ENCODE measurements around the gene HOXC5.
"Not testable (repeated sequence)": the region's sequence is repeated elsewhere in the genome, so short reads cannot be mapped to it uniquely, and the experiment has no call there.

HOXC5 gene

GRCh38 chr12:54066408-54066807, 33.6 kb downstream of the HOXC5 start:
- DNase-seq (ENCODE audit: low spot score) = no peak

GRCh38 chr12:54068418-54069070, 35.7 kb downstream of the HOXC5 start:
- DNase-seq (ENCODE audit: low spot score) = no peak

- DNase-seq (ENCODE audit: low spot score) = no peak
These were observed 39.1 kb downstream of the HOXC5 start for GRCh38 chr12:54071942-54072341.

- no peak for DNase-seq (ENCODE audit: low spot score)
These were observed 41.5 kb downstream of the HOXC5 start for GRCh38 chr12:54074308-54074707.

- no peak for DNase-seq (ENCODE audit: low spot score)
These were observed 42.6 kb downstream of the HOXC5 start for GRCh38 chr12:54075409-54075808.

- DNase-seq (ENCODE audit: low spot score) = no peak
These were observed 43.1 kb downstream of the HOXC5 start for GRCh38 chr12:54075974-54076373.

GRCh38 chr12:54077843-54078242, 45.0 kb downstream of the HOXC5 start:
- DNase-seq (ENCODE audit: low spot score) = not testable (repeated sequence)

GRCh38 chr12:54079115-54079514, 46.3 kb downstream of the HOXC5 start:
- DNase-seq (ENCODE audit: low spot score) = not testable (repeated sequence)

GRCh38 chr12:54080008-54080924, 47.4 kb downstream of the HOXC5 start:
- DNase-seq (ENCODE audit: low spot score) = not testable (repeated sequence)

- DNase-seq (ENCODE audit: low spot score) = not testable (repeated sequence)
These were observed 48.2 kb downstream of the HOXC5 start for GRCh38 chr12:54081053-54081514.

GRCh38 chr12:54081581-54082396, 48.9 kb downstream of the HOXC5 start:
- DNase-seq (ENCODE audit: low spot score) = not testable (repeated sequence)

- DNase-seq (ENCODE audit: low spot score) = no peak
These were observed 49.6 kb downstream of the HOXC5 start for GRCh38 chr12:54082397-54082892.

Measured in AG08395 (cell line).